Left lobe of liver (tissue), 2 donors: Measurements from ENCODE around the gene ZSWIM4. TPM values are rescaled to one million over a fixed set of nuclear protein-coding genes. Genes with fewer than 3 reads are reported as not detected.
"Not testable (repeated sequence)": the region's sequence is repeated elsewhere in the genome, so short reads cannot be mapped to it uniquely, and the experiment has no call there.

Experiments used
- ATAC-seq: fragments of 200-7000 bp; cut with Tn5 transposase; one replicate; pipeline ENCODE4 v1.9.1; 2020; ENCODE audit warnings: mild to moderate bottlenecking, moderate library complexity
- DNase-seq: peaks from one replicate; pipeline ENCODE4 v3.0.0-alpha.2; 2020; ENCODE audit warnings: low spot score
- total RNA-seq: library from RNA; stranded (reverse); gene quantifications from one replicate; pipeline ENCODE4 v1.2.1, GENCODE V29; 2021
- donor health status: DM: no; HTN: no; CAD: no; lungs with moderate emphysema.
- donor health status: DM: no; HTN: yes; CAD: no.

ZSWIM4 gene
- 1.5 TPM for total RNA-seq

DNA sequence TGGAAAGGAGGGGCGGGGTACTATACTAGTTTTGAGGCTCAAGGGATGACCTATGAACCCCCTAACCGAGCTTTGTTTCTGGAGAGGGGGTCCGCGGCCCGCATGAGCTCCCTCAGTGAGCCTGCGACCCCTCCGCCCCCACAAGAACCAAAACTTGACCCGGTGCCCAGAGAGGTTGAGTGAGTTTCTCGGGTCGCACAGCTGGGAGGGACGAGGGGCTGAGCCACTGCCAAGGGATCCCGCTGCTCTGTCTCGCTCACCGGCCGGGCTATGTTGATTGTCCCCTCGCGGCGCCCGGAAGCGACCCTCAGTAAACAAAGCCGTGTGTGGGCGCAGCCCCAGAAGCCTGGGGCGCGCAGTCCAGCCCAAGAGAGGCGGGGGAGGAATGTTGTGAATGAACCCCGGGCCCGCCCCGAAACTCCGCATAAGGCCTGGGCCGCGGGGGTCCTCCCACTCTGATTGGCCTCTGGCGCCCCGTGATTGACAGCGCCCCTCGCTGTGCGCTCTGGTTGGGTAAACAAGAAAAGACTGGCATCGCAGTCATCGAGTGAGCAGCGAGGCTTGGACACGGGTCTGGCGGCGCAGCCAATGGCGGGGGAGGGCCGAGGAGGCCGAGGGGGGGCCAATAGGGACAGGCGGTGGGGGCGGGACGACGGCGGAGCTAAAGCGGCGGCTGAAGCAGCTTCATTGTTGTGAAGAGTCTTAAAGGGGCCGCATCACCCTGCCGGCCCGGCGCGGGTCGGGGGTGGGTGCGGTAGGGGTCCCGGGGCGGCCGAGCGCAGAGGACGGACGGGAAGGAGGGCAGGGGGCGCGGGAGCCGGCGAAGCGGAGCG lies at the start of gene ZSWIM4:
TSS of gene ZSWIM4 (plus strand) at position 687 of the 833 bp plus-strand sequence. CDS start 206 bp downstream, outside the sequence.
- ATAC-seq (peak; percentile 97), DNase-seq (peak; percentile 99)

DNA sequence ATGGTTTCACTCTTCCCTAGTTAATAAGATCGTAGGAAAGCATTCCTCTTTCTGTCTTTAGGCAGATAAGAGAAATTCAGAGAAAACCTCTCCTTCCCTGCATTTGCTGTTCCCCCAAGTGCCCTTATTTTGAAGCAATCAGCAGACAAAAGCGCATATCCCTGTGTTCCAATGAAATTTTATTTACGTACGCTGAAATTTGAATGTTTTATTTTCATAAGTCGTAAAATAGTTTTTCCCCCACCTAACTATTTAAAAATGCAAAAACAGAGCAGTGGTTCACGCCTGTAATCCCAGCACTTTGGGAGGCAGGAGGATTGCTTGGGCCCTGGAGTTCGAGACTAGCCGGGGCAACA lies 48.2 kb upstream of the ZSWIM4 start:
- no peak for DNase-seq
- ATAC-seq = no peak

DNA sequence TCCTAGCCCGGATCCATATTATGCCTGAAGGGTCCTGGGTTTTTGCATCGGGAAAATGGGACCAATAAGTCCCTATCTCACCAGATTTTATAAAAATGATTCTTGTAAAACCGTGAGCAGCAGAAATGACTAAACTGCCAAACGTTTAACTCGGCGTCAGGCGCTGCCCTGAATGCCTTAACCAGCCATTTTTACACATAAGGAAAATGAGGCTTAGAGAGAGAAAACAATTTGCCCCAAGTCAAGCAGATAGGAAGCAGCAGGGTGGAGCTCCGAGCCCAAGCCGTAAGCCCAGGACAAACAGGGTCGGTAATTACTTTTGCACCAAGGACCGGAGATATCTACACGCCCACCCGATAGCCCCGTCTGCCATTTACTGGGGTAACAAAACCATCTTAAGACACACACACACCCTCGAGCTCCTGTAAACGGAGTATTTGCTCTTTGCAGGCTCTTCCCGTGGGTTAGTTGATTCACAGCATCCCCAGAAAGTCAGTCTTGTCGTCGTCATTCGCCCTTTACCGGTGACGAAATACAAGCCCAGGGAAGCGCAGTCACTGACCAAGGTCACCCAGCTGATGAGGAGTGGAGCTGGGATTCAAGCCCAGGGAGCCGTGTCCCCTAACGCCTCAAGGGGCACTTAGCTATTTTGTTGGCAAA lies 46.9 kb upstream of the ZSWIM4 start:
- DNase-seq (no peak), ATAC-seq (no peak)

DNA sequence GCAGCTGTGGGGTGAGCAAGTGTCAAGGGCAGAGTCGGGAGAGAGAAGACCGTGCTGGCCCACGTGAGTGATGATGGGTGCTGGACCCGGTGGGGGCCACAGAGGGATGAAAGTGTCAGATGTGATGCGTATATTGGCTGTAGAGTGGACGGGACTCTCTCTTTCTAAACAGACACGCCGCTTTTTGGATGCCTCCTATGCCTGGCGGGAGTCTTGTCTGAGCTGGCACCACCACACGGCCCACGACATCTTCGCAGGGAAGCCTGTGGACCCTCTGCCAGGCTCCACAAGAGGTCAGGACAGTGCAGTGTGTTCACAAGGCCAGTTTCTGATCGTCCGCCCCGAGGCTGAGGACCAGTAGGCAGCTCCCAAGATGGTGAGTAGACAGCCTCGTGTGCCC lies 43.8 kb upstream of the ZSWIM4 start:
- ATAC-seq (no peak), DNase-seq (no peak)

- ATAC-seq = not testable (repeated sequence)
Measured at GRCh38 chr19:13753622-13754021, 41.6 kb upstream of the ZSWIM4 start.

DNA sequence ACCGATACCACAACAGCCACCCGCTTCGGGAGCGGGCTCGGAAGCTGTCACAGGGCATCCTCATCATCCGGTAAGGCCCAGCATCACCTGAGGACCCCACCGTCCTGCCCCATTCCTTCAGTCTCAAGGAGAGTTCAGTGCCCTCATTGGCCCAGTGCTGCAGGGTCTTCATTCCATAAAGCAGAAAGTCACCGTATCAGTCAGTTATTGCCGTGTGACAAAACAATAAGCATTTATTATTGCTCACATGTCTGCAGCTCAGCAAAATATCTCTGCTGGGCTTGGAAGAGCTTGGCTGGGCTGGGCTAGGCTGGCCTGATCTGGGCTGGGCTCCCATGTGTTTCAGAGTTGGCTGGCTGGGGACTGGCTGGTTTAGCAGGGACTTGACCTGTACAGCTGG lies 39.0 kb upstream of the ZSWIM4 start:
- no peak for DNase-seq
- ATAC-seq = no peak

More at GRCh38 chr19:13753622-13754021, 41.6 kb upstream of the ZSWIM4 start:
- not testable (repeated sequence) for DNase-seq

DNA sequence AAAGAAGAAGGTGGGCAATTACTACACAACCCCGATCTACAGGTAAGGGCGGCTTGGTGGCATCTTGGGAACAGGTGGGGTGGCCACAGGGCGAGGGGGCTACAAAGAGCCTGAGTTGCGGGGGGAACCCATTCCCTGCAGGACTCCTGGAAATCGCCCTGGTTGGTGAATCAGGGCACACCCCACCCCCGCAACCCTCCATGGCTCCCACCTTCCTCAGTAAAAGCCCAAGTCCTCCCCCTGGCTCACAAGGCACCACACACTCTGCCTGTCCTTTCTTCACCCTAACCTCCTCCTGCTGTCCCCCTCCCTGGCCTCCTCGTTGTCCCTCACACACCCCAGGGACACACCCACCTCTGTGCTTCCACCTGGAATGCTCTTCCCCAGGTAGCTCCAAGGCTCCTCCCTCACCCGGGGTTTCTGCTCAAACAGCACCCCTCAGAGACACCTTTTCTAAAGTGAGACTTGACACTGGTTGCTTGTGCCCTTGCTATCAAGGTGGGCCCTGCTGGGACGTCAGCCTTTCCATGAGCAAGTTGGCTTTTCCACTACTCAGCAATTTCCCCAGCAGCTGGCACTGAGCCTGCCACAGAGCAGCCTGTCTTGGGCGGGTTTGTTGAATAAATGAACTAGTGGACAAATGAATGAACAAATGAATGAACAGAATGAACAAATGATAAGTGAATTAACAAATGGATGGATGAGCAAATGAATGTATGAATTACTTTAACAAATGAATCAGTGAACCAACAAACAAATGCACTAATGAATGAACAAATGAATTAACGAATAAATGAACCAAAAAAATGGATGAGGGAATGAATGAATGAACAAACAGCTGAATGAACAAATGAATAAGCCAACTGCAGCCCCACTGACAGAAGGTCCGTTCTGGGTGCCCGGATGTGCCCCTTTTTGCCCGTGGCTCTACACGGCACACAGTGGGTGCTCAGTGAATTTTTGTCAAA lies 37.2 kb upstream of the ZSWIM4 start:
- DNase-seq = no peak
- ATAC-seq = no peak

DNA sequence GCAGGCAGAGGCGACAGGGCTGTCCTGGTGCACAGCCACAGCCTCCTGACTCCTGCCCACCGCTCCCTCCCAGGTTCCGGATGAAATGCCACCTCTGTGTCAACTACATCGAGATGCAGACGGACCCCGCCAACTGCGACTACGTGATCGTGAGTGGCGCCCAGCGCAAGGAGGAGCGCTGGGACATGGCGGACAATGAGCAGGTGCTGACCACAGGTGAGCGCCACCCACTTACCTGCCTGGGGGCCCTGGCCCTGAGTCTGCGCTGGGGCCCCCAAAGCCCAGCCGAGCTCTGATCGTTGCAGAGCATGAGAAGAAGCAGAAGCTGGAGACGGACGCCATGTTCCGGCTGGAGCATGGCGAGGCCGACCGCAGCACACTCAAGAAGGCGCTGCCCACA lies 36.4 kb upstream of the ZSWIM4 start:
- no peak for ATAC-seq
- DNase-seq = no peak

DNA sequence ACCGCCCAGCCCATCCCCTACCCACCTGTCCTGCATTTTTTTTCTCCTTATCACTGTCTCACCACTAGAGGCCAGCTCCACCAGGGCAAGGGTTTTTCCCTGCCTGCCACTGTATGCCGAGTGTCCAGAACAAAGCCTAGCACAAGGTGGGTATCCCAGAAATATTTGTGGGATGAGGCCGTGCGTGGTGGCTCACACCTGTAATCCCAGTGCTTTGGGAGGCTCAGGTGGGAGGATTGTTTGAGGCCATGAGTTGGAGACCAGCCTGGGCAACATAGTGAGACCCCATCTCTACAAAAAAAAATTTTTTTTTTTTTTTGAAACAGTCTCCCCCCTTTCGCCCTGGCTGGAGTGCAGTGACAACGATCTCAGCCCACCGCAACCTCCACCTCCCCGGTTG lies 33.8 kb upstream of the ZSWIM4 start:
- DNase-seq (no peak), ATAC-seq (no peak)

GRCh38 chr19:13762635-13763235 lies 32.5 kb upstream of the ZSWIM4 start:
- DNase-seq = no peak
- no peak for ATAC-seq

DNA sequence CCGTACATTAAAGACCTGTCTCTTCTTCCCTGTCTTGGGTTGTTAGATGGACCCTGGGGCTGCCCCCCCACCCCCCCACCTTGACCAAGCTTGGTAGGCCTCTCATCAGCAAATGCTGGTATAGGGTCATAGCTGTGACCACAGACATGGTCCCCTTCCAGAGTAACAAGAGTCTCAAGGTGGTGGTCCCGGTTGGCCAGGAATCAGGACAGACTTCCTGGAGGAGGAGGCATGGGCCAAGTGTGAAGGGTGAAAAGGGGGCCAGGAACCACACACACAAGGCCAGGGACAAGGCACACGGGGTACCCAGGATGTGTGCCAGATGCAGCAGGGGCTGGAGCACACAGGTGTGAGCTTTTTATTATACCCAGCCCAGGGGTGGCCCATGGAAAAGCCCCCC lies 32.0 kb upstream of the ZSWIM4 start:
- ATAC-seq (no peak), DNase-seq (no peak)

GRCh38 chr19:13764101-13764807 lies 31.0 kb upstream of the ZSWIM4 start, which contains the start of gene MRI1:
TSS of gene MRI1 (plus strand) at chr19:13764522. CDS start at chr19:13764589, 67 bp downstream.
- DNase-seq (peak; percentile 88), ATAC-seq (peak; percentile 92)

GRCh38 chr19:13764821-13765394 lies 30.3 kb upstream of the ZSWIM4 start:
- peak; percentile 8 for ATAC-seq
- DNase-seq = no peak

- DNase-seq (no peak), ATAC-seq (no peak)
Measured at GRCh38 chr19:13765395-13766094, 29.7 kb upstream of the ZSWIM4 start.

DNA sequence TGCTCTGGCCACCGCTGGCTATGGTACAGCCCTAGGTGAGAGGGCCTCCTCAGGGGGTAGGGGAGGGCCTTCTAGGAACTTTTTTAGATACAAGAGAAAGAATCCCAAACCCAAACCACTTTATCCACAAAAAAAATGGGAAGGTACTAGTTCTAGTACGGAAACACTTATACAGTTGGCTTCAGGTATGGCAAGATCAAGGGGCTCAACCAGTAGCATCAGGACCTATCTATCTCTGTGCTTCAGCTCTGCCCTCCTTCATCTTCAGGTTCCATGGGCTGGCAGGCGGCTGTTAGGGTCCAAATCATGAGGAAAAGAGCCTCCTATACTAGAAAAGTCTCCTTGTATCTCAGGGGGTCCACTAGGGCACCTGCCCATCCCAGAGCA lies 29.2 kb upstream of the ZSWIM4 start:
- no peak for ATAC-seq
- no peak for DNase-seq

DNA sequence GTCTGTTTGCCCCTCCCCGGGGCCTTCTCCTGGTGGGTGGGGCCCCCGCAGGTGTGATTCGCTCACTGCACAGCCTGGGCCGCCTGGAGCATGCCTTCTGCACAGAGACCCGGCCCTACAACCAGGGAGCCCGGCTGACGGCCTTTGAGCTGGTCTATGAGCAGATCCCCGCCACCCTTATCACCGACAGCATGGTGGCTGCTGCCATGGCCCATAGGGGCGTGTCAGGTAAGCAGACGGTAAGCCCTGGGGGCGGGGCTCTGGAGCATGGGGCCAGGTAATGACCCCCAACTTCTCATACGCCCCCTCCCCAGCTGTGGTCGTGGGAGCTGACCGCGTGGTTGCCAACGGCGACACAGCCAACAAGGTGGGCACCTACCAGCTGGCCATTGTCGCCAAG lies 26.7 kb upstream of the ZSWIM4 start:
- DNase-seq (no peak), ATAC-seq (no peak)

DNA sequence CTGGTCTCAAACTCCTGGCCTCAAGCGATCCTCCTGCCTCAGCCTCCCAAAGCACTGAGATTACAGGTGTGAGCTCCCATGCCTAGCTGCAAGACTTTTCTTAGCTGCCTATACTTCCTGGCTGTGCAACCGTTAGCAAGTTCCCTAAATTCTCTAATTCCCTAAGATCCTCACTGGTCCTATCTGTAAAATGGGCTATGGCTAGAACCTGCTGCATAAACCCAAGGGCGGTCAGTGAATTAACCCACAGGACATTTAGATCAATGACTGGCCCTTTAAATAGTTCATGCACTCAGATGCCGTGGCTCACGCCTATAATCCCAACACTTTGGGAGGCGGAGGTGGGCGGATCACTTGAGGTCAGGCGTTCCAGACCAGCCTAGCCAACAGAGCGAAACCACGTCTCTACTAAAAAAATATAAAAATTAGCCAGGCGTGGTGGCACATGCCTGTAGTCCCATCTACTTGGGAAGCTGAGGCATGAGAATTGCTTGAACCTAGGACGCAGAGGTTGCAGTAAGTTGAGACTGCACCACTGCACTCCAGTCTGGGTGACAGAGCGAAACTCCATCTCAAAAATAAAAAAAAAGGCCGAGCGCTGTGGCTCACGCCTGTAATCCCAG lies 25.1 kb upstream of the ZSWIM4 start:
- ATAC-seq = no peak
- no peak for DNase-seq
